ENCODE data around the gene CHRNB2. TPM values are rescaled to one million over a fixed set of nuclear protein-coding genes. Genes with fewer than 3 reads are reported as not detected.

The CHRNB2 gene
- total RNA-seq, 2 experiments from 2014 or later = not detected

- ChIA-PET CTCF (interaction anchor here (1.5 to 1.7 kb wide), 2 partner anchors 30 to 43 kb away, joined by 4 to 6 read pairs; no protein-coding TSS in a partner anchor), POLR2A (interaction anchor here (1.3 kb wide), 1 partner anchor 20 kb away, joined by 3 read pairs; no protein-coding TSS in a partner anchor)
- Mint-ChIP-seq H3K27ac (no peak overlapping the region), H3K27me3 (no peaks in the 10 kb centered on the region), H3K4me1 (ENCODE audit: low read depth) (peaks cover 8% of the 10 kb centered on the region), H3K4me3 (no peak overlapping the region), H3K9me3 (no peaks in the 10 kb centered on the region), H3K36me3 (peaks cover 83% of the 10 kb centered on the region)
- no peak for DNase-seq
- intact Hi-C loops (cut with micrococcal nuclease) = no loop called here
Observed at GRCh38 chr1:154589780-154590179, 22.2 kb downstream of the CHRNB2 start.

- no peak for DNase-seq
- Mint-ChIP-seq H3K4me3 (no peak overlapping the region), H3K9me3 (no peaks in the 10 kb centered on the region), H3K27ac (no peak overlapping the region), H3K36me3 (peaks cover 78% of the 10 kb centered on the region), H3K27me3 (no peaks in the 10 kb centered on the region), H3K4me1 (ENCODE audit: low read depth) (peaks cover 6% of the 10 kb centered on the region)
- ChIA-PET POLR2A (interaction anchor here (0.9 kb wide), 1 partner anchor 16 kb away, joined by 3 read pairs; no protein-coding TSS in a partner anchor), CTCF (no interaction called here)
- intact Hi-C loops (cut with micrococcal nuclease) = no loop called here
Observed at GRCh38 chr1:154590756-154591155, 23.2 kb downstream of the CHRNB2 start.

- Mint-ChIP-seq H3K36me3 (peaks cover 74% of the 10 kb centered on the region), H3K27me3 (no peaks in the 10 kb centered on the region), H3K9me3 (no peaks in the 10 kb centered on the region), H3K27ac (no peak overlapping the region), H3K4me1 (ENCODE audit: low read depth) (peaks cover 5% of the 10 kb centered on the region), H3K4me3 (no peak overlapping the region)
- DNase-seq = no peak
- intact Hi-C loops (cut with micrococcal nuclease) = no loop called here
- CTCF ChIA-PET = no interaction called here
- POLR2A ChIA-PET = interaction anchor here (0.9 kb wide), 1 partner anchor 16 kb away, joined by 3 read pairs; no protein-coding TSS in a partner anchor
Observed at GRCh38 chr1:154591206-154591605, 23.6 kb downstream of the CHRNB2 start.

GRCh38 chr1:154593390-154593789, 25.8 kb downstream of the CHRNB2 start:
- POLR2A ChIA-PET = interaction anchor here (1.1 kb wide), 1 partner anchor 14 kb away, joined by 3 read pairs; no protein-coding TSS in a partner anchor
- CTCF ChIA-PET = interaction anchor here (1.0 to 1.3 kb wide), 2 partner anchors 11 to 285 kb away, joined by 3 to 4 read pairs; no protein-coding TSS in a partner anchor
- DNase-seq = no peak
- Mint-ChIP-seq H3K27me3 (no peaks in the 10 kb centered on the region), H3K4me3 (no peak overlapping the region), H3K9me3 (no peaks in the 10 kb centered on the region), H3K27ac (no peak overlapping the region), H3K36me3 (peaks cover 70% of the 10 kb centered on the region), H3K4me1 (ENCODE audit: low read depth) (peaks cover 5% of the 10 kb centered on the region)
- intact Hi-C loops (cut with micrococcal nuclease) = no loop called here

- H3K27ac Mint-ChIP-seq = no peak overlapping the region
- peaks cover 9% of the 10 kb centered on the region for H3K4me1 Mint-ChIP-seq (ENCODE audit: low read depth)
- H3K9me3 Mint-ChIP-seq = no peaks in the 10 kb centered on the region
- intact Hi-C loops (cut with micrococcal nuclease) = no loop called here
- no peaks in the 10 kb centered on the region for H3K27me3 Mint-ChIP-seq
- no peak for DNase-seq
- H3K36me3 Mint-ChIP-seq = peaks cover 66% of the 10 kb centered on the region
- ChIA-PET POLR2A (interaction anchor here (0.9 kb wide), 1 partner anchor 13 kb away, joined by 3 read pairs; no protein-coding TSS in a partner anchor), CTCF (interaction anchor here (0.7 to 2.1 kb wide), 5 partner anchors 10 to 350 kb away, joined by 3 to 10 read pairs (median 3); no protein-coding TSS in a partner anchor)
- no peak overlapping the region for H3K4me3 Mint-ChIP-seq
Observed at GRCh38 chr1:154594811-154595210, 27.2 kb downstream of the CHRNB2 start.

- Mint-ChIP-seq H3K27ac (no peak overlapping the region), H3K27me3 (no peaks in the 10 kb centered on the region), H3K9me3 (no peaks in the 10 kb centered on the region), H3K4me1 (ENCODE audit: low read depth) (peaks cover 16% of the 10 kb centered on the region), H3K36me3 (peaks cover 66% of the 10 kb centered on the region), H3K4me3 (no peak overlapping the region)
- ChIA-PET POLR2A (interaction anchor here (0.9 kb wide), 1 partner anchor 12 kb away, joined by 3 read pairs; no protein-coding TSS in a partner anchor), CTCF (interaction anchor here (0.7 to 2.1 kb wide), 2 partner anchors 36 to 349 kb away, joined by 3 to 10 read pairs; no protein-coding TSS in a partner anchor)
- no peak for DNase-seq
- intact Hi-C loops (cut with micrococcal nuclease) = no loop called here
Observed at GRCh38 chr1:154595621-154596020, 28.0 kb downstream of the CHRNB2 start.

GRCh38 chr1:154598871-154599635, 31.5 kb downstream of the CHRNB2 start:
- CTCF ChIA-PET = interaction anchor here (0.6 to 2.1 kb wide), 3 partner anchors 11 to 39 kb away, joined by 3 to 7 read pairs (median 4); no protein-coding TSS in a partner anchor

GRCh38 chr1:154599658-154600057, 32.1 kb downstream of the CHRNB2 start:
- H3K36me3 Mint-ChIP-seq = peaks cover 59% of the 10 kb centered on the region
- POLR2A ChIA-PET = no interaction called here
- H3K4me1 Mint-ChIP-seq (ENCODE audit: low read depth) = peaks cover 46% of the 10 kb centered on the region
- intact Hi-C loops (cut with micrococcal nuclease) = no loop called here
- H3K9me3 Mint-ChIP-seq = no peaks in the 10 kb centered on the region
- H3K4me3 Mint-ChIP-seq = no peak overlapping the region
- H3K27ac Mint-ChIP-seq = peak overlapping the region; percentile 59
- CTCF ChIA-PET = interaction anchor here (0.6 to 2.1 kb wide), 2 partner anchors 35 to 40 kb away, joined by 3 to 7 read pairs; no protein-coding TSS in a partner anchor
- no peaks in the 10 kb centered on the region for H3K27me3 Mint-ChIP-seq
- no peak for DNase-seq

More at GRCh38 chr1:154598871-154599635, 31.5 kb downstream of the CHRNB2 start:
- Mint-ChIP-seq H3K9me3 (no peaks in the 10 kb centered on the region), H3K27me3 (no peaks in the 10 kb centered on the region), H3K27ac (peak overlapping the region; percentile 59), H3K4me1 (ENCODE audit: low read depth) (peaks cover 40% of the 10 kb centered on the region), H3K36me3 (peaks cover 64% of the 10 kb centered on the region), H3K4me3 (no peak overlapping the region)
- DNase-seq = no peak
- intact Hi-C loops (cut with micrococcal nuclease) = no loop called here
- POLR2A ChIA-PET = no interaction called here

GRCh38 chr1:154603317-154603716, 35.7 kb downstream of the CHRNB2 start:
- no peak for DNase-seq
- Mint-ChIP-seq H3K27ac (peak overlapping the region; percentile 61), H3K4me3 (no peak overlapping the region), H3K27me3 (no peaks in the 10 kb centered on the region), H3K4me1 (ENCODE audit: low read depth) (peaks cover 68% of the 10 kb centered on the region), H3K36me3 (peaks cover 59% of the 10 kb centered on the region), H3K9me3 (no peaks in the 10 kb centered on the region)
- CTCF ChIA-PET = interaction anchor here (0.9 to 3.4 kb wide), 3 partner anchors 44 to 265 kb away, joined by 3 to 16 read pairs (median 3); no protein-coding TSS in a partner anchor
- POLR2A ChIA-PET = no interaction called here
- intact Hi-C loops (cut with micrococcal nuclease) = no loop called here

- Mint-ChIP-seq H3K27ac (peak overlapping the region; percentile 76), H3K4me3 (peak overlapping the region; percentile 17), H3K27me3 (no peaks in the 10 kb centered on the region), H3K4me1 (ENCODE audit: low read depth) (peaks cover 70% of the 10 kb centered on the region), H3K36me3 (peaks cover 44% of the 10 kb centered on the region), H3K9me3 (no peaks in the 10 kb centered on the region)
- POLR2A ChIA-PET = interaction anchor here (1.4 to 3.6 kb wide), 2 partner anchors 21 to 331 kb away, joined by 4 to 18 read pairs; partner anchors contain the start of gene PMVK
- DNase-seq = no peak
- intact Hi-C loops (cut with micrococcal nuclease) = loop anchor here (5.0 kb wide), 4 partner anchors 142 to 397 kb away; partner anchors contain the start of genes IL6R and ZBTB7B
- CTCF ChIA-PET = interaction anchor here (0.6 to 3.4 kb wide), 7 partner anchors 11 to 741 kb away, joined by 3 to 16 read pairs (median 3); partner anchors contain the start of gene CHRNB2
Observed at GRCh38 chr1:154605534-154605933, 38.0 kb downstream of the CHRNB2 start.

- peak overlapping the region; percentile 98 for H3K27ac Mint-ChIP-seq
- POLR2A ChIA-PET = interaction anchor here (0.6 to 3.6 kb wide), 8 partner anchors 12 to 1305 kb away, joined by 3 to 18 read pairs (median 3); partner anchors contain the start of gene PMVK
- peaks cover 28% of the 10 kb centered on the region for H3K36me3 Mint-ChIP-seq
- H3K4me3 Mint-ChIP-seq = peak overlapping the region; percentile 90
- peaks cover 71% of the 10 kb centered on the region for H3K4me1 Mint-ChIP-seq (ENCODE audit: low read depth)
- intact Hi-C loops (cut with micrococcal nuclease) = loop anchor here (5.0 kb wide), 4 partner anchors 140 to 395 kb away; partner anchors contain the start of genes IL6R and ZBTB7B
- DNase-seq = peak; percentile 30
- CTCF ChIA-PET = interaction anchor here (1.0 to 1.4 kb wide), 3 partner anchors 47 to 271 kb away, joined by 3 to 5 read pairs (median 3); no protein-coding TSS in a partner anchor
- H3K9me3 Mint-ChIP-seq = no peaks in the 10 kb centered on the region
- H3K27me3 Mint-ChIP-seq = no peaks in the 10 kb centered on the region
Observed at GRCh38 chr1:154607106-154607608, 39.6 kb downstream of the CHRNB2 start.

All from activated CD4-positive, alpha-beta memory T cell treated with anti-CD3 and anti-CD28 coated beads for 36 hours (primary cell).